GM19467 (cell line): ENCODE data around the gene EPS8L3.
"Not testable (repeated sequence)": the region's sequence is repeated elsewhere in the genome, so short reads cannot be mapped to it uniquely, and the experiment has no call there.

ENCODE experiments used
- ATAC-seq: cut with Tn5 transposase; IDR thresholded peaks from one replicate; pipeline ENCODE4 v1.9.1; 2021; ENCODE audit warnings: mild to moderate bottlenecking, moderate library complexity; ENCODE audit not compliant: unreplicated experiment

Gene EPS8L3

GRCh38 chr1:109763646-109764415 lies at the start of gene EPS8L3:
TSS of gene EPS8L3 (minus strand) at chr1:109763923. CDS start at chr1:109761749, 2,174 bp downstream.
- no peak for ATAC-seq

- no peak for ATAC-seq
These were observed 49.1 kb upstream of the EPS8L3 start for GRCh38 chr1:109812691-109813393.

GRCh38 chr1:109808703-109809102 lies 45.0 kb upstream of the EPS8L3 start:
- no peak for ATAC-seq

GRCh38 chr1:109807822-109808680 lies 44.3 kb upstream of the EPS8L3 start:
- no peak for ATAC-seq

- no peak for ATAC-seq
These were observed 43.7 kb upstream of the EPS8L3 start for GRCh38 chr1:109807402-109807801.

GRCh38 chr1:109806733-109807400 lies 43.1 kb upstream of the EPS8L3 start:
- no peak for ATAC-seq

GRCh38 chr1:109805486-109806165 lies 41.9 kb upstream of the EPS8L3 start:
- no peak for ATAC-seq

- ATAC-seq = no peak
These were observed 40.9 kb upstream of the EPS8L3 start for GRCh38 chr1:109804660-109805059.

- ATAC-seq = no peak
These were observed 40.2 kb upstream of the EPS8L3 start for GRCh38 chr1:109803901-109804331.

GRCh38 chr1:109802901-109803561 lies 39.3 kb upstream of the EPS8L3 start:
- no peak for ATAC-seq

- no peak for ATAC-seq
These were observed 38.6 kb upstream of the EPS8L3 start for GRCh38 chr1:109802136-109802900.

GRCh38 chr1:109801791-109802135 lies 38.0 kb upstream of the EPS8L3 start:
- ATAC-seq = no peak

- ATAC-seq = no peak
These were observed 36.6 kb upstream of the EPS8L3 start for GRCh38 chr1:109800291-109800690.

- no peak for ATAC-seq
These were observed 35.7 kb upstream of the EPS8L3 start for GRCh38 chr1:109799445-109799844.

GRCh38 chr1:109797303-109797595 lies 33.5 kb upstream of the EPS8L3 start:
- not testable (repeated sequence) for ATAC-seq

- no peak for ATAC-seq
These were observed 33.0 kb upstream of the EPS8L3 start for GRCh38 chr1:109796484-109797302.

- no peak for ATAC-seq
These were observed 30.8 kb upstream of the EPS8L3 start for GRCh38 chr1:109794319-109795132.
